ENCODE results near the gene LIMK2. TPM values are rescaled to one million over a fixed set of nuclear protein-coding genes. Genes with fewer than 3 reads are reported as not detected.

Gene LIMK2
- total RNA-seq, 1 experiment from 2014 or later = 42.8 TPM

GRCh38 chr22:31290494-31291471 is 78.7 kb downstream of the LIMK2 start (continued):
- TF ChIP-seq ZNF317 (CRISPR knock-in tag; IDR thresholded peaks at IDR 0.05; ENCODE audit: borderline replicate concordance, low read depth) (peak; percentile 68), NFE2L1 (CRISPR knock-in tag; IDR thresholded peaks at IDR 0.05) (peak; percentile 81; the same call in 1 of the 2 replicates), CTCF (IDR thresholded peaks at IDR 0.05) (no peak), TEAD4 (CRISPR knock-in tag; IDR thresholded peaks at IDR 0.05) (no peak; the same call in 1 of the 2 replicates), ZNF232 (CRISPR knock-in tag; IDR thresholded peaks at IDR 0.05) (peak; percentile 85; the same call in 1 of the 2 replicates), ZNF138 (CRISPR knock-in tag; conservative IDR thresholded peaks at IDR 0.05) (no peak; the same call in 1 of the 2 replicates), ARID4B (CRISPR knock-in tag; IDR thresholded peaks at IDR 0.05; ENCODE audit: borderline replicate concordance) (peak; percentile 96), TEAD1 (CRISPR knock-in tag; IDR thresholded peaks at IDR 0.05) (peak; percentile 97), E2F1 (CRISPR knock-in tag; IDR thresholded peaks at IDR 0.05) (peak; percentile 77; the same call in 1 of the 2 replicates)
- TF ChIP-seq, protein P1, sequence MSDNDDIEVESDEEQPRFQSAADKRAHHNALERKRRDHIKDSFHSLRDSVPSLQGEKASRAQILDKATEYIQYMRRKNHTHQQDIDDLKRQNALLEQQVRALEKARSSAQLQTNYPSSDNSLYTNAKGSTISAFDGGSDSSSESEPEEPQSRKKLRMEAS (CRISPR knock-in tag; IDR thresholded peaks at IDR 0.05) = peak; percentile 99

- no peak for DNase-seq (ENCODE audit: low spot score)
- peak overlapping the region; percentile 95 for H3K27ac Mint-ChIP-seq
- H3K27me3 Mint-ChIP-seq (ENCODE audit: low read depth) = peaks cover 25% of the 10 kb centered on the region
Observed at GRCh38 chr22:31291481-31292235, 79.6 kb downstream of the LIMK2 start.

More at GRCh38 chr22:31291481-31292235, 79.6 kb downstream of the LIMK2 start:
- H3K9me3 Mint-ChIP-seq = no peaks in the 10 kb centered on the region
- ATAC-seq = no peak
- peak overlapping the region; percentile 71 for H3K4me3 Mint-ChIP-seq
- POLR2A ChIA-PET = interaction anchor here (0.6 to 1.9 kb wide), 10 partner anchors 9 to 402 kb away, joined by 3 to 8 read pairs (median 4); partner anchors contain the start of genes LIMK2, PATZ1 and RNF185
- TF ChIP-seq E2F1 (CRISPR knock-in tag; IDR thresholded peaks at IDR 0.05) (no peak), ZNF121 (CRISPR knock-in tag; IDR thresholded peaks at IDR 0.05) (peak; percentile 60; the same call in 1 of the 2 replicates), ATF1 (CRISPR knock-in tag; IDR thresholded peaks at IDR 0.05) (no peak), PRDM15 (CRISPR knock-in tag; IDR thresholded peaks at IDR 0.05) (peak; percentile 37; the same call in 1 of the 2 replicates)
- peaks cover 26% of the 10 kb centered on the region for H3K4me1 Mint-ChIP-seq
- CTCF ChIA-PET = interaction anchor here (1.0 to 3.5 kb wide), 16 partner anchors 8 to 195 kb away, joined by 3 to 64 read pairs (median 7); partner anchors contain the start of genes LIMK2, PATZ1, PLA2G3 and SELENOM
- no peaks in the 10 kb centered on the region for H3K36me3 Mint-ChIP-seq
